GM10847 (cell line): ENCODE results near the gene ZAP70.

ENCODE experiments used
- POLR2A ChIP-seq: IDR thresholded peaks from 2 replicates; pipeline ENCODE4 v1.6.1; 2011; ENCODE audit not compliant: insufficient read length; ENCODE audit errors: extremely low read depth

The ZAP70 gene

GRCh38 chr2:97708608-97709007, 4.8 kb upstream of the ZAP70 start:
- TF ChIP-seq POLR2A: no peak

- TF ChIP-seq POLR2A: no peak
Measured at GRCh38 chr2:97711394-97711711, 2.0 kb upstream of the ZAP70 start.

- no peak for TF ChIP-seq POLR2A
Measured at GRCh38 chr2:97712693-97713295, 582 bp upstream of the ZAP70 start.

GRCh38 chr2:97714084-97714949, 941 bp downstream of the ZAP70 start:
- no peak for TF ChIP-seq POLR2A

GRCh38 chr2:97714950-97715652, 1.7 kb downstream of the ZAP70 start:
- no peak for TF ChIP-seq POLR2A

GRCh38 chr2:97715951-97716694, 2.7 kb downstream of the ZAP70 start:
- TF ChIP-seq POLR2A: no peak

GRCh38 chr2:97716695-97717612, 3.6 kb downstream of the ZAP70 start:
- TF ChIP-seq POLR2A: no peak

- TF ChIP-seq POLR2A: no peak
Measured at GRCh38 chr2:97717613-97717995, 4.2 kb downstream of the ZAP70 start.

- no peak for TF ChIP-seq POLR2A
Measured at GRCh38 chr2:97718051-97718882, 4.9 kb downstream of the ZAP70 start.

GRCh38 chr2:97718942-97719341, 5.6 kb downstream of the ZAP70 start:
- no peak for TF ChIP-seq POLR2A

GRCh38 chr2:97719362-97720155, 6.2 kb downstream of the ZAP70 start:
- TF ChIP-seq POLR2A: no peak

- no peak for TF ChIP-seq POLR2A
Measured at GRCh38 chr2:97720746-97721145, 7.4 kb downstream of the ZAP70 start.

- no peak for TF ChIP-seq POLR2A
Measured at GRCh38 chr2:97722227-97722626, 8.9 kb downstream of the ZAP70 start.
